NK-92 (cell line): ENCODE measurements around the gene TGFA.
"Not testable (repeated sequence)": the region's sequence is repeated elsewhere in the genome, so short reads cannot be mapped to it uniquely, and the experiment has no call there.

ENCODE experiments used
- DNase-seq: peaks from one replicate; lab custom pipeline; 2025; ENCODE audit not compliant: unreplicated experiment; lab: John Stamatoyannopoulos, UW

TGFA gene

GRCh38 chr2:70467237-70467636 lies 86.4 kb downstream of the TGFA start:
- DNase-seq, result no peak

GRCh38 chr2:70466647-70467046 lies 87.0 kb downstream of the TGFA start:
- not testable (repeated sequence) for DNase-seq

DNA sequence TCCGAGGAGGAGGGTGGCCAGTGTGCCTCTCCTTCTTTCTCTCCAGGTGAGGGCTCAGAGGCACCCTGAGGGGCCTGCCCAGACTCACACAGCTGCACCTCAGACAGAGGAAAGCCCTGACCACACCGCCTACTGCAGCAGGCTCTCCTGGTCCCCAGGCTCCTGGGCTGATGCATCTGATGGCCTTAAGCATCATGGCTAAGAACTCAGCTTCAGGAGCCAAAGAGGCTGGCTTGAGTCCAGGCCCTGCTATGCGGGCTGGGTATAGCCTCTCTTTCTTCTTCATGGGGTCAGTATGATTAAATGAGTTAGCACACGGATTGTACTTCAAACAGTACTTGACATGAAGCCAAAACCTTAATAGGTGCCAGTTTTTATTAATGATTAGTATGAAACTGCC lies 89.6 kb downstream of the TGFA start:
- DNase-seq, result no peak

DNA sequence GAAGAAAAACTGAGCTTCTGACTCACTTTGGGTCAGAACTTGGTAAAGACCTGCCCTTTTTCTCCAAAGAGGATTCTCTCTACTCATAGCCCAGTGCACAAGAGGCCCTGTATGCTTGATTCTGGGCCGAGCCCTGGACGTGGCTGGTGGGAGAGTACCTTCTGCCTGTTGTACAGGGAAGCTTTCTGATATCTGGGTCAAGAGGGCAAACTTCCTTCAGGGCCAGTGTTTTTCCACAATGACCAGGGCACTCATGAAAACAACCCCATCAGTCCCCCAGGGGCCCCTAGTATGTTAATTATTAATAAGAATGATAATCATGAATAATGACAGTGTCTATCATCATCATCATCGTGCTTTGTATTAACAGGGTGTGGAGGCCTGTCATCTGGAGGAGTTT lies 90.0 kb downstream of the TGFA start:
- DNase-seq, result no peak

GRCh38 chr2:70461981-70462876 lies 91.4 kb downstream of the TGFA start:
- no peak for DNase-seq

DNA sequence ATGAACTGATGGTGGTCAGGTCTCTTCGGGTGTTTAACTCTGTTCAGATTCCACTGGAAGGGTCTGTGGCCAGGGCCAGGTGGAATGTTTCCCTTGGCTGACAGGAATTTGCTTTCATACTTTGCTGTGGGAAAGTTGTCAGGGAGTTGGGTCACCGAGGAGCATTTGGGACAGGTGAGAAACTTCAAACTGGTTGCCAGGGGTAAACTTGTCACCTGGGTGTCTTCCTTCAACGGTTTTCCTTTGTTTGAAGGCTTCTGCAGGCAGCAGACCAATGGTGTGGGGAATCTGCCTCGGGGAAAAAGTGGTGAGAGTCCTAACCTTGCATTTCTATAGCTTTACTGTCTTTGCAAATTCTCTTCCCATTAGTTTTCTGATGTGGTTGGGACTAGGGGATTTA lies 92.2 kb downstream of the TGFA start:
- DNase-seq, result no peak

DNA sequence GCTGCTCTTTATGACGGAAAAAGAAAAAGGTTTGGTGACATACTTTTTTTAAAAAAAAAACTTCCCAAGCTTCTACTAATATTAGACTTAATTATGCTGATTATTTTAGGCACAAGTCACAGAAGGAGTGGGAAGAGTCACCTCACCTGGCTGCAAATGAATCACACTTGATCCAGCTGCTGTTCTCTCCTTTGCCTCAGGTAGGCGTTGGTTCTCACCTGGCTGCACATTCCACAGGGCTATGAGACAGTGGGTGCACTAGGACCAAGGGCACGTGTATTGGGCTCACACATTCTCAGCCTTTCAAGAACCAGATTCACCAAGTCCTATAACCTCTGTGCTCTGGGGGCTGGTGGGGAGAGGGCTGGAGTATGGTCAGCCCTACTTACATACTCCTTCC lies 93.3 kb downstream of the TGFA start:
- no peak for DNase-seq

DNA sequence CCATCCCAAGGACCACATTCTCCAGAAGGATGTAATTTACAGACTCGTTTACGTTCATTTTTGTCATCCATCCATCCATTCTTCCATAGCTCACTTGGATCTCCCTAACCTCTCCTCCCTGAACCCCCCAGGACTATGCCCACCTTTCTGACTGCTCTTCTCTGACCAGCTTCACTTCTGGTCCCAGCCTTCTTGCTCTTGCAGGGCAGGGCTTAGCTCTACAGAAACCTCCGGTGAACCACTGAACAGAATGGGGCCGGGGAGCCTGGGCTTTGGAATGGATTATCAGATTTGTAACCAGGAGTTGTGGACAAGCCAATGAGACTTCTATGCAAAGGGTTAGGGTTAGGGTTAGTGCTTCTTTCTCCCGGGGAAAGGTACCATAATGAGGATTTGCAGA lies 95.0 kb downstream of the TGFA start:
- DNase-seq, result no peak

- DNase-seq, result no peak
Measured at GRCh38 chr2:70456585-70457495, 96.8 kb downstream of the TGFA start.

DNA sequence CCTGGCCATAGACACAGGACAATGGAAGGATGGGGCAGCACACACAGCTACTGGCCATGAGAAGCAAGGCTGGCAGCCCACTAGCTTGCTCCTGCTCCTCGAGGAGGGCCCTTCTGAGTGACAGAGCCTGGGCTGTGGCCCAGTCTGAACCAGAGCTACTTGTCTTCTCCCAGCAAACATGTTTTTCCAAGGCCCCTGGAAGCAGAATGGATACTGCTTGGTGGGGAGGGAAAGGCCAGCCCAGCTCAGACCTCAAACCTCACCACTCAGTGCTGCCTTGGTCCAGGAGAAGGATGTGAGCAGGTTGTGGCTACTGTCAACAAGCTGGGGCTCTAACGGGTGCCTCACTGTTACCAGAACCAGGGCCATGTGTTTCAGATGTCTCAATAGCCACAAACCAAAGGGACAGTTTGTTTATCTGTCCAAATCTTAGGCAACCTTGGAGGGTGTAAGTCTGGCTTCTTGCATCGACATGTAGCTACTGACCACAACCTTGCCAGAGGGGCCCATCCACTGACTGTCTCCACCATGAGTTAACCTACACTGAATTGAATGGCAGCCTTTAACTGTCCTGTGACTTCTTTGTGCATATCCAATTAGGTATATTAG lies 98.6 kb downstream of the TGFA start:
- DNase-seq, result no peak

DNA sequence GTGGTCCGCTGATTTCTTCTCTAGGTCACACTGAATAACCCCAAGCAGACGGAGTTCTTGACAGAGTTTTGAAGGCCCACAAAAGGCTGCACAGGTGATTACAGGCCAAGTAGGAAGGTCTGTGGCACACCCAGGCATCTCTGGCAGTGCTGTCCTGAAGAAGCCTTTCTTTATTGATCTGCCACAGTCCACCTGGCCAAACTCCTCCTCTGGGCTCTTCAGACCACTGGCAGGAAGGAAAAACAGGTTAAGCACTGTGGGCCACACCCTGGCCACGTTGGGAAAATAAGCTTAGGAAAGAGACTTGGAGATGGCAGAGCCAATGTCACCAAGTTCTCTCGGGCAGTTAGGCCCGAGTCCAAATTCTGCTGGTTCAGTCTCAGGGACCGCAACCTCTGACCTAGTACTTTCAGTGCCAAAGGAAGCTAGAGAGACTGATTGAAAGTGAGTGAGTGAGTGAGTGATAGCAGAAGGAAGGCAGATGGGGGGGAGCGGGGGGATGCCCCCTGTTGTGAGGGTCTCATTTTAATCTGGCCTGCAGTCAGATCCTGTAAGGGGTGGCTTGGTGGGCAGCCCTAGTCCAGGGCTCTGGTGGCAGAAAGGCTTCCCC lies 102.9 kb downstream of the TGFA start:
- DNase-seq, result no peak

- DNase-seq, result no peak
Measured at GRCh38 chr2:70448041-70448440, 105.6 kb downstream of the TGFA start.

GRCh38 chr2:70443726-70444125 lies 109.9 kb downstream of the TGFA start:
- DNase-seq, result no peak

GRCh38 chr2:70443078-70443465 lies 110.6 kb downstream of the TGFA start:
- no peak for DNase-seq

- no peak for DNase-seq
Measured at GRCh38 chr2:70442301-70443077, 111.1 kb downstream of the TGFA start.

DNA sequence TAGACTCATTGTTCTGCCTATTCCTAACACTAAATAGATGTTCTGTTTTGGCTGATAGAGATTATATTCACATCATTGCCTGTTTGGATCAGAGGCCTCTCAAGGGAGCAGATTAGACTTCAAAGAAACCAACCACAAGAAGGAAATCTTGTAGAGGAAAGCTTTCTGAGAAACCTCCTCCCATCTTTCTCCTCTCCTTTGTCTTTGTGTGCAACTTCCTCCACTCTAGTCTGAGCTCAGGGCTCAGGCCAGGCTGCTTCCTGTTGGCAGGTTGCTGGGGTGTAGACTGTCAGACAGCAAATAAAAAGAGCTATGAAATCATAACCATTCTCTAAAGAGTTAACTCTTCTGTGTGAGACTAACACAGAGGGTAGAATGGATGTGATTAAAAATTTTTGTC lies 113.0 kb downstream of the TGFA start:
- no peak for DNase-seq

- DNase-seq, result no peak
Measured at GRCh38 chr2:70435138-70435537, 118.5 kb downstream of the TGFA start.

DNA sequence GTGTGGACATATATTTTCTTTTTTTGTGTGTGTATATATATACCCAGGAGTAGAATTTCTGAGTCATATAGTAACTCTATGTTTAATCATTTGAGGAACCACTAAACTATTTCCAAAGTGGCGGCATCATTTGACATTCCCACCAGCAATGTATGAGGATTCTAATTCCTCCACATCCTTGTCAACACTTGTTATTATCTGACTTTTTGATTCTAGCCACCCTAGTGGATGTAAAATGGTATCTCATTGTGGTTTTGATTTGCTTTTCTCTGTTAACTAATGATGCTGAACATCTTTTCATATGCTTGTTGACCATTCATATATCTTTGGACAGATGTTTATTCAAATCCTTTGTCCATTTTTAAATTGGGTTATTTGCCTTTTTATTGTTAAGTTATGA lies 120.3 kb downstream of the TGFA start:
- no peak for DNase-seq

GRCh38 chr2:70431716-70432347 lies 121.8 kb downstream of the TGFA start:
- no peak for DNase-seq

DNA sequence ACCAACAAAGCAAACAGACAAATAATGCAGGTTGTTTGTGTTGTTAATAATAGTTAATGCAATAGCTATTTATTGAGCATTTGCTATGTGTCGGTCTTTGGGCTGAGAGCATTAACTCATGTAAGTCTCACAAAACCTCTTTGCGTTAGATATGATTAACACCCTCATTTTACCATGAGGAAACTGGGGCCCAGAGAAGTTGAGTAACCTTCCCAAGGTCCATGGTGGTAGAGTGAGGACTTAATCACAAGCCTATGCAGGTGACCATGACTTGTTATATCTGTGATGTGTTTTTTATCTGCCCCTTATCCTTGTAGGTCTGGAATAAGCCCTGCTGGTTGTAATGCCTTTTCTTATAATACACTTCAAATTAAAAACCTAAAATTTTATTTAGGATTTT lies 127.3 kb downstream of the TGFA start:
- no peak for DNase-seq
